ENCODE data around the gene NTM.

NTM gene

DNA sequence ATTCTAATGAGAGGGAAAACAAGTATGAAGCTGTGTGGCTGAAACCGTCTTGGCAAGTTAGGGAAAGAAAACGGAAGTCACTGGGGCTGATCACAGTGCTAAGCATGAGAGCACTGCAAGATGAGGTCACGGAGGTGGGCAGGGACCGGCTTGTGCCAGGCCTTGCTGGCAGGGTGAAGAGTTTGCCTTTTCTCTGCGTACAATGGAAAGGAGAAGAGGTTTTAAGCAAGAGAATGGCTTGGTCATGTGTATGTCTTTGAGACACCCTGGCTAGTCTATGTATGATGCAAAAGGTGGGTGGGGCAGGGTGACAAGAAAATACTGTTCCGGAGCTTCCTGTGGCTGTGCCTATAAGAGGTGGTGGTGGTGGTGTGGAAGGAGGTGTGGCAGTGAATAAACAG, 567.9 kb downstream of the NTM start:
- H3K18ac ChIP-seq (ENCODE audit: low read length) = no peak overlapping the region
- WGBS, 2 donors (ENCODE audit: extremely low coverage in 2 of 2, insufficient read length in 2 of 2, insufficient replicate concordance in 1 of 2) = no CpG with 5 or more reads among the region's 6 CpGs

GRCh38 chr11:131940126-131940525, 569.7 kb downstream of the NTM start:
- Histone ChIP-seq H4K91ac (ENCODE audit: low read depth, low read length, poor library complexity) (no peak overlapping the region), H3K4ac (ENCODE audit: low read length) (no peak overlapping the region), H2AK5ac (ENCODE audit: low read depth, low read length) (no peak overlapping the region), H3K23ac (ENCODE audit: low read depth, low read length, poor library complexity) (no peak overlapping the region), H3K27me3 (ENCODE audit: control insufficient read depth in 3 of 3, insufficient read depth in 3 of 3, low read depth in 1 of 3, low read length in 3 of 3) (no peaks in the 10 kb centered on the region), H3K79me1 (ENCODE audit: low read depth, low read length) (no peaks in the 10 kb centered on the region), H3K18ac (ENCODE audit: low read length) (no peak overlapping the region), H3K4me3 (ENCODE audit: low read length in 2 of 2) (no peak overlapping the region), H2AFZ (ENCODE audit: low read length) (no peak overlapping the region), H2BK15ac (ENCODE audit: low read length) (no peak overlapping the region), H3K4me2 (ENCODE audit: insufficient read depth, low read length, poor library complexity, severe bottlenecking) (no peak overlapping the region), H3K36me3 (replicated peaks in 1 of 2; ENCODE audit: control insufficient read depth in 2 of 2, insufficient read depth in 2 of 2, low read length in 2 of 2) (no peaks in the 10 kb centered on the region), H3K9ac (ENCODE audit: low read depth, low read length, poor library complexity) (no peak overlapping the region), H4K8ac (ENCODE audit: low read depth, low read length) (no peak overlapping the region), H2BK120ac (ENCODE audit: low read depth, low read length) (no peak overlapping the region), H3K4me1 (ENCODE audit: control insufficient read depth in 2 of 2, insufficient read depth in 1 of 2, low read depth in 1 of 2, low read length in 2 of 2) (no peaks in the 10 kb centered on the region), H3K27ac (replicated peaks; ENCODE audit: low read length) (no peak overlapping the region), H3K9me3 (replicated peaks in 1 of 2; ENCODE audit: control insufficient read depth in 2 of 2, insufficient read depth in 1 of 2, low read depth in 1 of 2, low read length in 2 of 2) (no peaks in the 10 kb centered on the region), H2BK12ac (ENCODE audit: low read length) (no peak overlapping the region), H3K14ac (ENCODE audit: low read length) (no peak overlapping the region), H2BK5ac (ENCODE audit: low read length) (no peak overlapping the region)
- no peak for DNase-seq (ENCODE audit: low spot score)
- no CpG with 5 or more reads among the region's 4 CpGs for WGBS, 2 donors (ENCODE audit: extremely low coverage in 2 of 2, insufficient read length in 2 of 2, insufficient replicate concordance in 1 of 2)

More for the DNA sequence above, 567.9 kb downstream of the NTM start:
- no peaks in the 10 kb centered on the region for H3K27me3 ChIP-seq (ENCODE audit: control insufficient read depth in 3 of 3, insufficient read depth in 3 of 3, low read depth in 1 of 3, low read length in 3 of 3)
- no peak overlapping the region for H3K14ac ChIP-seq (ENCODE audit: low read length)
- no peak for DNase-seq (ENCODE audit: low spot score)
- H3K27ac ChIP-seq (replicated peaks; ENCODE audit: low read length) = no peak overlapping the region
- H3K79me1 ChIP-seq (ENCODE audit: low read depth, low read length) = no peaks in the 10 kb centered on the region
- H4K8ac ChIP-seq (ENCODE audit: low read depth, low read length) = no peak overlapping the region
- H2BK15ac ChIP-seq (ENCODE audit: low read length) = no peak overlapping the region
- no peaks in the 10 kb centered on the region for H3K4me1 ChIP-seq (ENCODE audit: control insufficient read depth in 2 of 2, insufficient read depth in 1 of 2, low read depth in 1 of 2, low read length in 2 of 2)
- H2BK12ac ChIP-seq (ENCODE audit: low read length) = no peak overlapping the region
- no peak overlapping the region for H3K4me2 ChIP-seq (ENCODE audit: insufficient read depth, low read length, poor library complexity, severe bottlenecking)
- H3K4ac ChIP-seq (ENCODE audit: low read length) = no peak overlapping the region
- H3K9ac ChIP-seq (ENCODE audit: low read depth, low read length, poor library complexity) = no peak overlapping the region
- no peaks in the 10 kb centered on the region for H3K36me3 ChIP-seq (replicated peaks in 1 of 2; ENCODE audit: control insufficient read depth in 2 of 2, insufficient read depth in 2 of 2, low read length in 2 of 2)
- no peak overlapping the region for H2AK5ac ChIP-seq (ENCODE audit: low read depth, low read length)
- H2BK5ac ChIP-seq (ENCODE audit: low read length) = no peak overlapping the region
- no peak overlapping the region for H4K91ac ChIP-seq (ENCODE audit: low read depth, low read length, poor library complexity)
- no peak overlapping the region for H2BK120ac ChIP-seq (ENCODE audit: low read depth, low read length)
- peak overlapping the region; percentile 49 for H2AFZ ChIP-seq (ENCODE audit: low read length)
- H3K4me3 ChIP-seq (ENCODE audit: low read length in 2 of 2) = no peak overlapping the region
- H3K9me3 ChIP-seq (replicated peaks in 1 of 2; ENCODE audit: control insufficient read depth in 2 of 2, insufficient read depth in 1 of 2, low read depth in 1 of 2, low read length in 2 of 2) = no peaks in the 10 kb centered on the region
- no peak overlapping the region for H3K23ac ChIP-seq (ENCODE audit: low read depth, low read length, poor library complexity)

DNA sequence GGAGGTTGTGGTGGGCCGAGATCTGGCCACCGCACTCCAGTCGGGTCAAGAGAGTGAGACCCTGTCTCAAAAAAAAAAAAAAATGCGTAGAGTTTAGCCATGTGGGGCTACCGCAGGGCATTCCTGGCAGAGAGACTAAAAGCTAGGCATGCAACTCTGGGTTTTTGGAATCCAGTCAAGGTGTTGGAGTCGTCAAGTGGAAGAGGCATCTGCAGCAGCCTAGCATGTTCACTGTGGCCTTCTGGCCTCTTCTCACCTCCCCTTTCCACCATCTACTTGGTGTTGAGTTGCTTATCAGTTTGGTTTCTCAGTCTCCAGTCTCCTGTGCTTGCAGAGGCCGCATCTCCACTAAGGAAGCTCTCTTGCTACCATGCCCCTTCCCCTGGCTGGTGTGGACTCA, 572.5 kb downstream of the NTM start:
- no peaks in the 10 kb centered on the region for H3K36me3 ChIP-seq (replicated peaks in 1 of 2; ENCODE audit: control insufficient read depth in 2 of 2, insufficient read depth in 2 of 2, low read length in 2 of 2)
- H2BK120ac ChIP-seq (ENCODE audit: low read depth, low read length) = no peak overlapping the region
- H2AFZ ChIP-seq (ENCODE audit: low read length) = no peak overlapping the region
- no peak overlapping the region for H2AK5ac ChIP-seq (ENCODE audit: low read depth, low read length)
- H3K27ac ChIP-seq (replicated peaks; ENCODE audit: low read length) = no peak overlapping the region
- no peak overlapping the region for H3K14ac ChIP-seq (ENCODE audit: low read length)
- no peak overlapping the region for H3K9ac ChIP-seq (ENCODE audit: low read depth, low read length, poor library complexity)
- H3K4me2 ChIP-seq (ENCODE audit: insufficient read depth, low read length, poor library complexity, severe bottlenecking) = no peak overlapping the region
- no peak overlapping the region for H3K23ac ChIP-seq (ENCODE audit: low read depth, low read length, poor library complexity)
- no peak overlapping the region for H4K91ac ChIP-seq (ENCODE audit: low read depth, low read length, poor library complexity)
- H3K9me3 ChIP-seq (replicated peaks in 1 of 2; ENCODE audit: control insufficient read depth in 2 of 2, insufficient read depth in 1 of 2, low read depth in 1 of 2, low read length in 2 of 2) = no peaks in the 10 kb centered on the region
- no peaks in the 10 kb centered on the region for H3K4me1 ChIP-seq (ENCODE audit: control insufficient read depth in 2 of 2, insufficient read depth in 1 of 2, low read depth in 1 of 2, low read length in 2 of 2)
- H3K27me3 ChIP-seq (ENCODE audit: control insufficient read depth in 3 of 3, insufficient read depth in 3 of 3, low read depth in 1 of 3, low read length in 3 of 3) = no peaks in the 10 kb centered on the region
- no peak overlapping the region for H3K18ac ChIP-seq (ENCODE audit: low read length)
- H2BK15ac ChIP-seq (ENCODE audit: low read length) = no peak overlapping the region
- H3K79me1 ChIP-seq (ENCODE audit: low read depth, low read length) = no peaks in the 10 kb centered on the region
- no CpG with 5 or more reads among the region's 7 CpGs for WGBS, 2 donors (ENCODE audit: extremely low coverage in 2 of 2, insufficient read length in 2 of 2, insufficient replicate concordance in 1 of 2)
- no peak overlapping the region for H4K8ac ChIP-seq (ENCODE audit: low read depth, low read length)
- H3K4ac ChIP-seq (ENCODE audit: low read length) = no peak overlapping the region
- no peak overlapping the region for H2BK12ac ChIP-seq (ENCODE audit: low read length)
- no peak overlapping the region for H3K4me3 ChIP-seq (ENCODE audit: low read length in 2 of 2)
- H2BK5ac ChIP-seq (ENCODE audit: low read length) = no peak overlapping the region
- DNase-seq (ENCODE audit: low spot score) = no peak

- H3K27me3 ChIP-seq (ENCODE audit: control insufficient read depth in 3 of 3, insufficient read depth in 3 of 3, low read depth in 1 of 3, low read length in 3 of 3) = no peaks in the 10 kb centered on the region
Observed at GRCh38 chr11:131943295-131943694, 572.9 kb downstream of the NTM start.

More at GRCh38 chr11:131943295-131943694, 572.9 kb downstream of the NTM start:
- no peak overlapping the region for H3K23ac ChIP-seq (ENCODE audit: low read depth, low read length, poor library complexity)
- H4K8ac ChIP-seq (ENCODE audit: low read depth, low read length) = no peak overlapping the region
- no peak for DNase-seq (ENCODE audit: low spot score)
- H3K9ac ChIP-seq (ENCODE audit: low read depth, low read length, poor library complexity) = no peak overlapping the region
- H3K4me3 ChIP-seq (ENCODE audit: low read length in 2 of 2) = no peak overlapping the region
- H3K36me3 ChIP-seq (replicated peaks in 1 of 2; ENCODE audit: control insufficient read depth in 2 of 2, insufficient read depth in 2 of 2, low read length in 2 of 2) = no peaks in the 10 kb centered on the region
- H3K4me1 ChIP-seq (ENCODE audit: control insufficient read depth in 2 of 2, insufficient read depth in 1 of 2, low read depth in 1 of 2, low read length in 2 of 2) = no peaks in the 10 kb centered on the region
- no peak overlapping the region for H2AK5ac ChIP-seq (ENCODE audit: low read depth, low read length)
- no peak overlapping the region for H3K4ac ChIP-seq (ENCODE audit: low read length)
- H3K18ac ChIP-seq (ENCODE audit: low read length) = no peak overlapping the region
- H4K91ac ChIP-seq (ENCODE audit: low read depth, low read length, poor library complexity) = no peak overlapping the region
- H2AFZ ChIP-seq (ENCODE audit: low read length) = no peak overlapping the region
- no peaks in the 10 kb centered on the region for H3K79me1 ChIP-seq (ENCODE audit: low read depth, low read length)
- no peak overlapping the region for H3K4me2 ChIP-seq (ENCODE audit: insufficient read depth, low read length, poor library complexity, severe bottlenecking)
- H2BK15ac ChIP-seq (ENCODE audit: low read length) = no peak overlapping the region
- no peak overlapping the region for H2BK5ac ChIP-seq (ENCODE audit: low read length)
- WGBS, 2 donors (ENCODE audit: extremely low coverage in 2 of 2, insufficient read length in 2 of 2, insufficient replicate concordance in 1 of 2) = no CpG with 5 or more reads among the region's 6 CpGs
- no peak overlapping the region for H3K27ac ChIP-seq (replicated peaks; ENCODE audit: low read length)
- H2BK120ac ChIP-seq (ENCODE audit: low read depth, low read length) = no peak overlapping the region
- no peak overlapping the region for H3K14ac ChIP-seq (ENCODE audit: low read length)
- no peak overlapping the region for H2BK12ac ChIP-seq (ENCODE audit: low read length)
- no peaks in the 10 kb centered on the region for H3K9me3 ChIP-seq (replicated peaks in 1 of 2; ENCODE audit: control insufficient read depth in 2 of 2, insufficient read depth in 1 of 2, low read depth in 1 of 2, low read length in 2 of 2)

All from neuronal stem cell (in vitro differentiated cells).